K562 (cell line): Measurements from ENCODE around the gene SPNS2.

Experiments used
- BHLHE40 ChIP-seq: IDR thresholded peaks from 2 replicates; pipeline ENCODE4 v1.6.1; 2011; ENCODE audit warnings: low read length, improper control_type of control experiment
- CBX8 ChIP-seq: fragments of 200-600 bp; sonication (generic); IDR thresholded peaks from 2 replicates; pipeline ENCODE4 v1.6.1; 2012; ENCODE audit warnings: borderline replicate concordance, mixed run types, low read depth, mild to moderate bottlenecking, moderate library complexity, mixed read lengths, low read length, control low read depth, inconsistent platforms; ENCODE audit not compliant: poor library complexity, severe bottlenecking; ENCODE audit errors: extremely low read depth
- EZH2 ChIP-seq: IDR thresholded peaks from 2 replicates; pipeline ENCODE4 v1.6.1; 2012; ENCODE audit warnings: low read depth, mild to moderate bottlenecking, inconsistent platforms, low read length, borderline replicate concordance
- MYC ChIP-seq, 2 experiments: fragments of 250-450 bp in 1 of 2; sonication (Bioruptor Pico) in 1 of 2; IDR thresholded peaks; 2 replicates each; pipeline versions ENCODE4 v1.5.1 to v1.6.1; 2012 to 2021; ENCODE audit warnings: low read depth in 2 of 2, borderline replicate concordance in 1 of 2, improper control_type of control experiment in 1 of 2, low read length in 1 of 2, mild to moderate bottlenecking in 1 of 2, moderate library complexity in 1 of 2
- NFYB ChIP-seq: IDR thresholded peaks from 2 replicates; pipeline ENCODE4 v1.6.1; 2011; ENCODE audit warnings: mild to moderate bottlenecking, moderate library complexity; ENCODE audit not compliant: insufficient read length; ENCODE audit errors: extremely low read depth
- NRF1 ChIP-seq, 2 experiments: fragments of 450-650 bp; IDR thresholded peaks in 1 of 2; conservative IDR thresholded peaks in 1 of 2; 2 replicates each; pipeline ENCODE4 v1.6.1; 2014; ENCODE audit warnings: mild to moderate bottlenecking in 2 of 2
- POLR2A ChIP-seq: fragments of 450-650 bp; conservative IDR thresholded peaks from 2 replicates; pipeline ENCODE4 v1.6.1; 2016
- RAD21 ChIP-seq, 2 experiments: fragments of 250-450 bp in 1 of 2; fragments of 450-650 bp in 1 of 2; sonication (Bioruptor Pico) in 1 of 2; formaldehyde crosslinking in 1 of 2; IDR thresholded peaks in 1 of 2; conservative IDR thresholded peaks in 1 of 2; 2 replicates each; pipeline versions ENCODE4 v1.4.0 to v1.8.0; 2020 to 2022; ENCODE audit warnings: mild to moderate bottlenecking in 2 of 2, moderate library complexity in 1 of 2
- SP1 ChIP-seq: sonication (generic); formaldehyde crosslinking; IDR thresholded peaks from 2 replicates; pipeline ENCODE4 v1.8.1; 2022; ENCODE audit warnings: mild to moderate bottlenecking, missing genetic modification reagents
- ZNF444 ChIP-seq: fragments of 250-450 bp; sonication (Bioruptor Pico); IDR thresholded peaks from 2 replicates; pipeline ENCODE4 v1.4.0; 2020; ENCODE audit warnings: mild to moderate bottlenecking, moderate library complexity
- ZSCAN29 ChIP-seq: fragments of 450-650 bp; IDR thresholded peaks from 2 replicates; pipeline ENCODE4 v1.6.1; 2017
- TF ChIP-seq, protein P1 (sequence below): fragments of 250-450 bp; sonication (Bioruptor Pico); IDR thresholded peaks from 2 replicates; pipeline ENCODE4 v1.8.0; 2022; ENCODE audit warnings: moderate library complexity, mild to moderate bottlenecking, inconsistent platforms
- TF ChIP-seq, protein P2 (sequence below): fragments of 250-450 bp; sonication (Bioruptor Pico); IDR thresholded peaks from 2 replicates; pipeline ENCODE4 v1.8.0; 2021; ENCODE audit warnings: mild to moderate bottlenecking, moderate library complexity

DNA sequence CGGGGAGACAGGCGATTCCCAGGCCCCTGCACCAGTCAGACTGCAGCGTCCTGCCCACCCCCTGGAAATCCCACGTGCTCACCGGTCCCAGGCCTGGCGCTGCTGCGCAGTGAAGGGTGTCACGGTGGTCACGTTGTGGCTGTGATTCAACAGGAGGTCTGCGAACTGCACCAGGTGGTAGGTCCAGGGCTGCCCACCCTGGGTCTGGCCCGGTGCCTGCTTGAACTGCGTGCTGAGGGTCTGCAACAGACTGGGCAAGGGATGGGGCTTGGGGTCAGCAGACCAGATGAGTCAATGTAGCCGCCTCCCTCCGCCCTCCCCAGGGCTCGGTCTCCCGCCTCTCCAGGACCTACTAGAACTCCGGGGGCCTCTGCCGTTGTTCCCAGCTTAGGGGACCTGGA is 49.4 kb downstream of the SPNS2 start:
- TF ChIP-seq NRF1 (conservative IDR thresholded peaks at IDR 0.05 in 1 of 2, IDR thresholded peaks at IDR 0.05 in 1 of 2), result no peak
- TF ChIP-seq MYC (IDR thresholded peaks at IDR 0.05; ENCODE audit: low read depth, low read length), result no peak
- no peak for TF ChIP-seq MYC (CRISPR knock-in tag; IDR thresholded peaks at IDR 0.05; ENCODE audit: borderline replicate concordance, low read depth)
- TF ChIP-seq, protein P1, sequence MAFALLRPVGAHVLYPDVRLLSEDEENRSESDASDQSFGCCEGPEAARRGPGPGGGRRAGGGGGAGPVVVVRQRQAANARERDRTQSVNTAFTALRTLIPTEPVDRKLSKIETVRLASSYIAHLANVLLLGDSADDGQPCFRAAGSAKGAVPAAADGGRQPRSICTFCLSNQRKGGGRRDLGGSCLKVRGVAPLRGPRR (CRISPR knock-in tag), result no peak
- TF ChIP-seq SP1 (CRISPR knock-in tag), result no peak
- no peak for TF ChIP-seq BHLHE40
- TF ChIP-seq RAD21 (CRISPR knock-in tag; conservative IDR thresholded peaks at IDR 0.05 in 1 of 2, IDR thresholded peaks at IDR 0.05 in 1 of 2), result no peak
- TF ChIP-seq EZH2, result no peak
- no peak for TF ChIP-seq ZNF444
- no peak for TF ChIP-seq POLR2A
- no peak for TF ChIP-seq CBX8
- TF ChIP-seq, protein P2, sequence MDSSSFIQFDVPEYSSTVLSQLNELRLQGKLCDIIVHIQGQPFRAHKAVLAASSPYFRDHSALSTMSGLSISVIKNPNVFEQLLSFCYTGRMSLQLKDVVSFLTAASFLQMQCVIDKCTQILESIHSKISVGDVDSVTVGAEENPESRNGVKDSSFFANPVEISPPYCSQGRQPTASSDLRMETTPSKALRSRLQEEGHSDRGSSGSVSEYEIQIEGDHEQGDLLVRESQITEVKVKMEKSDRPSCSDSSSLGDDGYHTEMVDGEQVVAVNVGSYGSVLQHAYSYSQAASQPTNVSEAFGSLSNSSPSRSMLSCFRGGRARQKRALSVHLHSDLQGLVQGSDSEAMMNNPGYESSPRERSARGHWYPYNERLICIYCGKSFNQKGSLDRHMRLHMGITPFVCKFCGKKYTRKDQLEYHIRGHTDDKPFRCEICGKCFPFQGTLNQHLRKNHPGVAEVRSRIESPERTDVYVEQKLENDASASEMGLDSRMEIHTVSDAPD (CRISPR knock-in tag), result no peak
- no peak for TF ChIP-seq NFYB
- TF ChIP-seq ZSCAN29, result no peak
